Measurements from ENCODE around the gene NSUN5.
"Not testable (repeated sequence)": the region's sequence is repeated elsewhere in the genome, so short reads cannot be mapped to it uniquely, and the experiment has no call there.

The NSUN5 gene

GRCh38 chr7:73267813-73268212 is 40.8 kb downstream of the NSUN5 start:
- DNase-seq (ENCODE audit: low read depth), result not testable (repeated sequence)

- not testable (repeated sequence) for DNase-seq (ENCODE audit: low read depth)
Measured at GRCh38 chr7:73266719-73267368, 41.8 kb downstream of the NSUN5 start.

DNA sequence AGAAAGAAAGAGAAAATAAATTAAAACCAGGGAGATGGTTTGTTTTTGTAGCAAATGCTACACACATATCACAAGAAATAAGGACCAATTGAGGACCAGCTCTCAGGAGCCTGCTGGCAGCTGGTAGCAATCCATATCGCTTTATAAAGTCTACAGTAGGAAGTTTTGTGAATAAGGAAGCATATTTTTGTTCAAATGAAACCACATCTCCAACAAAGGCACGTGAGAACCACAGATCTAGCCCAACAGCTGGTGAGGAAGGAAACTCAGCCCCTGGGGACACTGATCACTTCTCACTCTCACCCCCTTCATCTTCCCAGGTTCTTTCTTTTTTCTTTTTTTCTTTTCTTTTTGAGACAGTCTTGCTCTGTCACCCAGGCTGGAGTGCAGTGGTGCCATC is 46.2 kb downstream of the NSUN5 start:
- DNase-seq (ENCODE audit: low read depth), result not testable (repeated sequence)
